Fibroblast of lung (primary cell): ENCODE measurements around the gene TGFBR3L. TPM values are rescaled to one million over a fixed set of nuclear protein-coding genes. Genes with fewer than 3 reads are reported as not detected.

Experiments used
- DNase-seq, 2 donors: peaks; one replicate each; pipeline versions ENCODE4 v3.0.0 to v3.0.0-alpha.2; 2010; ENCODE audit warnings: low read depth in 2 of 2
- H2AFZ ChIP-seq: 2 replicates; pipeline ENCODE4 v1.5.1; 2012; ENCODE audit warnings: low read length, control low read depth, inconsistent platforms
- H3K27ac ChIP-seq: 2 replicates; pipeline ENCODE4 v1.5.1; 2011; ENCODE audit warnings: low read length, control low read depth; ENCODE audit not compliant: insufficient read depth
- H3K27me3 ChIP-seq: 2 replicates; pipeline ENCODE4 v1.5.1; 2011; ENCODE audit warnings: mild to moderate bottlenecking, low read length; ENCODE audit not compliant: control insufficient read depth, insufficient read depth
- H3K36me3 ChIP-seq: 2 replicates; pipeline ENCODE4 v1.5.1; 2011; ENCODE audit warnings: low read length; ENCODE audit not compliant: control insufficient read depth, insufficient read depth
- H3K4me1 ChIP-seq: 2 replicates; pipeline ENCODE4 v1.5.1; 2011; ENCODE audit warnings: low read length; ENCODE audit not compliant: control insufficient read depth, insufficient read depth; ENCODE audit errors: extremely low read depth
- H3K4me2 ChIP-seq: 2 replicates; pipeline ENCODE4 v1.5.1; 2011; ENCODE audit warnings: low read length, control low read depth; ENCODE audit not compliant: insufficient read depth; ENCODE audit errors: extremely low read depth
- H3K4me3 ChIP-seq, 4 experiments: fragments of 200-600 bp in 1 of 4; sonication (generic) in 1 of 4; replicated peaks in 1 of 4; 2 replicates each; pipeline ENCODE4 v1.5.1; 2011 to 2016; ENCODE audit warnings: low read length in 4 of 4, low read depth in 3 of 4, mild to moderate bottlenecking in 3 of 4, control low read depth in 2 of 4, inconsistent platforms in 1 of 4, mixed read lengths in 1 of 4; ENCODE audit not compliant: insufficient read depth in 1 of 4; ENCODE audit errors: control extremely low read depth in 1 of 4
- H3K79me2 ChIP-seq: 2 replicates; pipeline ENCODE4 v1.5.1; 2012; ENCODE audit warnings: mild to moderate bottlenecking, low read length, inconsistent platforms; ENCODE audit not compliant: control insufficient read depth, insufficient read depth
- H3K9ac ChIP-seq: 2 replicates; pipeline ENCODE4 v1.5.1; 2011; ENCODE audit warnings: mild to moderate bottlenecking, low read length, control low read depth; ENCODE audit not compliant: insufficient read depth
- H3K9me3 ChIP-seq: 2 replicates; pipeline ENCODE4 v1.5.1; 2012; ENCODE audit warnings: low read depth, low read length; ENCODE audit not compliant: control insufficient read depth, insufficient read depth
- H4K20me1 ChIP-seq: 2 replicates; pipeline ENCODE4 v1.5.1; 2011; ENCODE audit warnings: low read length; ENCODE audit not compliant: control insufficient read depth, insufficient read depth; ENCODE audit errors: extremely low read depth
- EZH2 ChIP-seq: IDR thresholded peaks from 2 replicates; pipeline ENCODE4 v1.5.1; 2012; ENCODE audit warnings: low read length, control low read depth, mild to moderate bottlenecking; ENCODE audit errors: missing control alignments
- polyA plus RNA-seq, 2 donors: library from polyadenylated mRNA; depleted of rRNA in 1 of 2; stranded (reverse) in 1 of 2; unstranded in 1 of 2; fragments of >200 nt; gene quantifications; 2 replicates each; pipeline ENCODE4 v1.2.1, GENCODE V29; 2011 to 2012; ENCODE audit warnings: missing spikeins in 1 of 2
- total RNA-seq: library from RNA; depleted of rRNA; stranded (reverse); fragments of >200 nt; gene quantifications from 2 replicates; pipeline ENCODE4 v1.2.1, GENCODE V29; 2014
- TF ChIP-seq, protein P1 (sequence below), 2 donors: IDR thresholded peaks in 1 of 2; conservative IDR thresholded peaks in 1 of 2; 1 replicate in 1 of 2; 2 replicates in 1 of 2; pipeline ENCODE4 v1.5.1; 2011 to 2012; ENCODE audit warnings: low read length in 2 of 2, control low read depth in 1 of 2, inconsistent platforms in 1 of 2, low read depth in 1 of 2, mild to moderate bottlenecking in 1 of 2

The TGFBR3L gene
- total and polyA plus RNA-seq, 2 donors (not counting 1 experiment from before 2014, with no cell fraction given): 1.3 TPM; not detected in 1

DNA sequence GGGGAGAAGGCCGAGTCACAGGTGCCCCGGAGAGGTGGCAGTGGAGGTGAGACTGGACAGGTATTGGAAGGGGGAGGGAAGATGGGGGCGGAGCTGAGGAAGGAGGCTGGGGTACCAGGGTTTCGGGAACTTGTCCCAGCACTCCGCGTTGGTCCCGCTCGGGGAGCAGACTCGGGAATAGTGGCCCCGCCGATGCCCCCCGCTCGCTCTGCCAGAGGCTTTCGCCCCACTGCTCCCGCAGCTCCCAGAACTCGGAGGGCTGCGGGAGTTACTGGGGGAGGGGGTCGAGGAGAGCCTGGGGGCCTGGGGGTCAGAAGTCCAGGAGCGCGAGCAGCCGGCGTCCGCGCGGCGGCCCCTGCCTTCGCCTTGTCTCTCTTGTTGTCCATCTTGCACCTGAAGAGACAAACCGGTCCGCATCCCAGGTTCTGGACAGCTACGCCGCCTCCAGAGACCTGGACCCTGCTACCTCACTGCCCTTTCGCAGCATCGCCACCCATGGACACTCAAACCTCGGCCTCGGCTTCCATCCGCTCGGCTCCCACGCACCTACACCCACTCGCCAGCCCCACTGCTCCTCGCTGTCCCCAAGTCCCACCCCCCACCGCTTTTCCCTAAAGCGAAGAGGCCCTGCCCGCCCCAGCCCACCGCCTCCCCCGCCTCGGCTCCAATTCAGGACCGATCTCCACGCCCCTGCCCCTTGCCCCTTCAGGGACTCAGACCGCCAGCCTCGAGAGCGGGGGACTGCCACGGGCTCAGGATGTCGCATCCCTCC is 41.1 kb upstream of the TGFBR3L start:
- H3K27me3 ChIP-seq: peaks cover 17% of the 10 kb centered on the region
- H3K27ac ChIP-seq: no peak overlapping the region
- H2AFZ ChIP-seq: no peak overlapping the region
- H3K4me3 ChIP-seq: no peak overlapping the region
- no peaks in the 10 kb centered on the region for H3K9me3 ChIP-seq
- H3K36me3 ChIP-seq: no peaks in the 10 kb centered on the region
- H3K4me2 ChIP-seq: no peak overlapping the region
- no peak overlapping the region for H3K9ac ChIP-seq
- TF ChIP-seq, protein P1, sequence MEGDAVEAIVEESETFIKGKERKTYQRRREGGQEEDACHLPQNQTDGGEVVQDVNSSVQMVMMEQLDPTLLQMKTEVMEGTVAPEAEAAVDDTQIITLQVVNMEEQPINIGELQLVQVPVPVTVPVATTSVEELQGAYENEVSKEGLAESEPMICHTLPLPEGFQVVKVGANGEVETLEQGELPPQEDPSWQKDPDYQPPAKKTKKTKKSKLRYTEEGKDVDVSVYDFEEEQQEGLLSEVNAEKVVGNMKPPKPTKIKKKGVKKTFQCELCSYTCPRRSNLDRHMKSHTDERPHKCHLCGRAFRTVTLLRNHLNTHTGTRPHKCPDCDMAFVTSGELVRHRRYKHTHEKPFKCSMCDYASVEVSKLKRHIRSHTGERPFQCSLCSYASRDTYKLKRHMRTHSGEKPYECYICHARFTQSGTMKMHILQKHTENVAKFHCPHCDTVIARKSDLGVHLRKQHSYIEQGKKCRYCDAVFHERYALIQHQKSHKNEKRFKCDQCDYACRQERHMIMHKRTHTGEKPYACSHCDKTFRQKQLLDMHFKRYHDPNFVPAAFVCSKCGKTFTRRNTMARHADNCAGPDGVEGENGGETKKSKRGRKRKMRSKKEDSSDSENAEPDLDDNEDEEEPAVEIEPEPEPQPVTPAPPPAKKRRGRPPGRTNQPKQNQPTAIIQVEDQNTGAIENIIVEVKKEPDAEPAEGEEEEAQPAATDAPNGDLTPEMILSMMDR (conservative IDR thresholded peaks at IDR 0.05 in 1 of 2, IDR thresholded peaks at IDR 0.05 in 1 of 2; ENCODE audit: low read depth in 1 of 2, low read length in 2 of 2): no peak
- TF ChIP-seq EZH2: peak; percentile 93
- no peaks in the 10 kb centered on the region for H3K79me2 ChIP-seq
- no peaks in the 10 kb centered on the region for H4K20me1 ChIP-seq
- no peak for DNase-seq
- peaks cover 7% of the 10 kb centered on the region for H3K4me1 ChIP-seq

DNA sequence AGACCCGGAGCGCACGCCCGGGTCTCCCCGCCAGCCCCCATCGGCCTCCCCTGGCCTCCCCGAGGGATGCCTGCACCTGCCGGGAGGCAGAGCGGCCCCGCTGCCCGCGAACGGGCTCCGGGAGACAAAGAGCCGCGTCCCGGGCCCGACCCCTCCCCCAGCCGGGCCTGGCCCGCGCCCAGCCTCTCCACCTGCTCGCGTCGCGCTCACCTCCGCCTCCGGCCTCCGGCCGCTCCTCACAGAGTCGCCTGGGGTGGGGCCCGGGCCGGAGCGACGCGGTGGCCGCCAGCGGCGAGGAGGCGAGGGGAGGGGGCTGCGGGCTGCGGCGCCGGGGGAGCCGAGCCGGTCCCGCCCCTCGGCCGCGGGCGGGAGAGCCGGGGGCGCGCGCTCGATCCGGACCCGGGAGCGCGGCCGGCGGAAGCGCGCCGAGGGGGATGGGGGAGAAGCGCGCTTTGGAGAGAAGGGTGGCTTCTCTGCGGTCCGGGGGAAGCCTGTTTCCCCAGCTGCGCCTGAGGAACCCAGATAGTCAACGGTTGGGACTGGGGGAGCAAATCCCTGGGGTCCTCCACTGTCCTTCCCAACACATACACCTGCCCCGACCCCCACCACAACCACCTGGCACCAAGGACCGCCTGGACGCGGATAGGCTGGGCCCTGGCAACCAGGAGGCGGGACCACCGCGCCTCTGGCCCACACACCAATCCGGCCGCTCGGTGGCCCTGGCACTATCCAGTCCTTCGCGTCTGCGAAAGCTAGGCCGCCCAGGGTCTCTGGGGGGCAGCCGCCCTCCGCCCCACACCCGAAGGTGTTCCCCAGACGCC is 40.3 kb upstream of the TGFBR3L start, which contains the start of gene PRR36:
PRR36 (minus strand) TSS at position 315 of the 821 bp plus-strand sequence. CDS start 701 bp downstream, outside the sequence.
- Histone ChIP-seq H3K4me2 (no peak within 1 kb of the TSS), H3K36me3 (no peaks in the 10 kb centered on the region), H3K79me2 (no peaks in the 10 kb centered on the region), H3K4me3 (no peak within 1 kb of the TSS), H2AFZ (no peak within 1 kb of the TSS), H3K4me1 (peaks cover 3% of the 10 kb centered on the region), H3K27ac (no peak within 1 kb of the TSS), H3K27me3 (peaks cover 17% of the 10 kb centered on the region), H3K9ac (no peak within 1 kb of the TSS), H3K9me3 (no peaks in the 10 kb centered on the region), H4K20me1 (no peaks in the 10 kb centered on the region)
- TF ChIP-seq, protein P1 (conservative IDR thresholded peaks at IDR 0.05 in 1 of 2, IDR thresholded peaks at IDR 0.05 in 1 of 2; ENCODE audit: low read depth in 1 of 2, low read length in 2 of 2): no peak
- TF ChIP-seq EZH2: peak; percentile 98
- DNase-seq: no peak

DNA sequence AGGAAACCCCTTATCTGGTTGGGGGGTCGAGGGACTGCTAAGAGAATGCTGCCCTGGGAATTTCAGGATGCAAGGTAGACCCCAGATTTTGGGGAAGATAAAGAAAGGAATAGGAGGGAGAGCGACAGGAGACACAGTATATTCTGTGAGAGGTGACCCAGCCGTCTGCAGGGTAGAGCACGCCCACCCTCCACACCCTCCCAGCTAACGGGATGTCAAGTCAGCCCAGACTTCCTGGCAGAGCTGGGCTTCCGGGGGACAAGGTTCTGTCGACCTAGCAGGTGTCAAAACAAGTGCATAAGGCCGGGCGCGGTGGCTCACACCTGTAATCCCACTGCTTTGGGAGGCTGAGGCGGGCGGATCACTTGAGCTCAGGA is 39.7 kb upstream of the TGFBR3L start:
- Histone ChIP-seq H3K79me2 (no peaks in the 10 kb centered on the region), H3K4me2 (no peak overlapping the region), H3K4me1 (peaks cover 3% of the 10 kb centered on the region), H3K4me3 (no peak overlapping the region), H4K20me1 (no peaks in the 10 kb centered on the region), H3K36me3 (no peaks in the 10 kb centered on the region), H2AFZ (no peak overlapping the region), H3K9me3 (no peaks in the 10 kb centered on the region), H3K27ac (no peak overlapping the region), H3K9ac (no peak overlapping the region), H3K27me3 (peaks cover 17% of the 10 kb centered on the region)
- no peak for DNase-seq
- TF ChIP-seq EZH2: no peak
- TF ChIP-seq, protein P1 (conservative IDR thresholded peaks at IDR 0.05 in 1 of 2, IDR thresholded peaks at IDR 0.05 in 1 of 2; ENCODE audit: low read depth in 1 of 2, low read length in 2 of 2): no peak
